H1 (cell line): Measurements from ENCODE around the gene LMAN1. TPM values are rescaled to one million over a fixed set of nuclear protein-coding genes. Genes with fewer than 3 reads are reported as not detected.

Experiments
- CTCF ChIA-PET: fragments of 300-600 bp; sonication (Branson Sonifier 250); formaldehyde crosslinking; loops from one replicate; lab custom pipeline; 2021; ENCODE audit not compliant: partially characterized antibody; lab: Charles Lee
- POLR2A ChIA-PET: fragments of 300-600 bp; sonication (Branson Sonifier 250); formaldehyde crosslinking; loops from one replicate; lab custom pipeline; 2021; ENCODE audit warnings: inconsistent platforms; ENCODE audit not compliant: partially characterized antibody; lab: Charles Lee
- DNase-seq, 2 experiments: peaks; one replicate each; pipeline versions ENCODE4 v3.0.0 to v3.0.0-alpha.2; 2010 to 2022; ENCODE audit warnings: low spot score in 2 of 2, low read depth in 1 of 2, mixed read lengths in 1 of 2
- FAIRE-seq: peaks from 2 replicates; lab custom pipeline; 2011; peaks lifted over from hg19 to GRCh38; lab: Jason Lieb, UNC
- H2AFZ ChIP-seq: 2 replicates; pipeline ENCODE4 v1.8.1; 2012; ENCODE audit warnings: low read length, inconsistent platforms
- H2AK5ac ChIP-seq: 2 replicates; pipeline ENCODE4 v1.6.1; 2013; ENCODE audit warnings: low read depth, low read length
- H2BK120ac ChIP-seq: replicated peaks from 2 replicates; pipeline ENCODE3; 2013; ENCODE audit warnings: low read depth, low read length, inconsistent platforms
- H2BK12ac ChIP-seq: 2 replicates; pipeline ENCODE4 v1.6.1; 2013; ENCODE audit warnings: low read depth, low read length
- H2BK15ac ChIP-seq: 2 replicates; pipeline ENCODE4 v1.6.1; 2013; ENCODE audit warnings: low read length
- H2BK20ac ChIP-seq: 2 replicates; pipeline ENCODE4 v1.6.1; 2013; ENCODE audit warnings: low read length
- H2BK5ac ChIP-seq: 2 replicates; pipeline ENCODE4 v1.6.1; 2013; ENCODE audit warnings: low read depth, low read length
- H3K14ac ChIP-seq: 2 replicates; pipeline ENCODE4 v1.6.1; 2013; ENCODE audit warnings: inconsistent platforms; ENCODE audit not compliant: insufficient read length
- H3K18ac ChIP-seq: 2 replicates; pipeline ENCODE4 v1.6.1; 2013; ENCODE audit warnings: low read length; ENCODE audit errors: extremely low read depth
- H3K23ac ChIP-seq: 2 replicates; pipeline ENCODE4 v1.6.1; 2013; ENCODE audit warnings: inconsistent platforms; ENCODE audit not compliant: insufficient read length
- H3K23me2 ChIP-seq: 2 replicates; pipeline ENCODE4 v1.6.1; 2013; ENCODE audit warnings: low read depth, low read length
- H3K27ac ChIP-seq: 2 replicates; pipeline ENCODE4 v1.6.1; 2011; ENCODE audit warnings: low read depth, low read length, inconsistent platforms
- H3K27me3 ChIP-seq, 4 experiments: replicated peaks in 1 of 4; 1 replicate in 1 of 4; 2 replicates in 3 of 4; pipeline versions ENCODE4 v1.6.1 to v1.8.1; 2011 to 2013; ENCODE audit warnings: low read length in 3 of 4, mild to moderate bottlenecking in 3 of 4, inconsistent platforms in 2 of 4, mixed read lengths in 2 of 4, moderate library complexity in 1 of 4; ENCODE audit not compliant: control insufficient read depth in 3 of 4, insufficient read depth in 3 of 4; ENCODE audit errors: extremely low read depth in 1 of 4
- H3K36me3 ChIP-seq, 4 experiments: 2 replicates each; pipeline versions ENCODE4 v1.6.1 to v1.8.1; 2011 to 2013; ENCODE audit warnings: mild to moderate bottlenecking in 4 of 4, low read length in 3 of 4, moderate library complexity in 2 of 4, control low read depth in 1 of 4, inconsistent platforms in 1 of 4; ENCODE audit not compliant: insufficient read depth in 4 of 4, control insufficient read depth in 2 of 4
- H3K4ac ChIP-seq: replicated peaks from 2 replicates; pipeline ENCODE3; 2013; ENCODE audit warnings: low read length, low read depth, mixed read lengths, inconsistent platforms; ENCODE audit not compliant: insufficient read length
- H3K4me1 ChIP-seq, 4 experiments: replicated peaks in 1 of 4; 1 replicate in 1 of 4; 2 replicates in 3 of 4; pipeline versions ENCODE4 v1.6.1 to v1.8.1; 2011 to 2013; ENCODE audit warnings: low read length in 3 of 4, inconsistent platforms in 2 of 4, mixed read lengths in 1 of 4; ENCODE audit not compliant: insufficient read depth in 4 of 4, control insufficient read depth in 3 of 4
- H3K4me2 ChIP-seq, 2 experiments: 2 replicates each; pipeline versions ENCODE4 v1.6.1 to v1.8.1; 2011 to 2013; ENCODE audit warnings: low read depth in 2 of 2, low read length in 2 of 2, control low read depth in 1 of 2, inconsistent platforms in 1 of 2, mild to moderate bottlenecking in 1 of 2; ENCODE audit not compliant: insufficient read depth in 1 of 2
- H3K4me3 ChIP-seq, 4 experiments: fragments of 200-600, 300-600 bp in 1 of 4; sonication (generic), shearing (Covaris generic), sonication (Bioruptor Twin) in 1 of 4; 2 replicates each; pipeline versions ENCODE4 v1.5.1 to v1.8.1; 2011 to 2016; ENCODE audit warnings: low read length in 4 of 4, low read depth in 3 of 4, control low read depth in 2 of 4, inconsistent platforms in 2 of 4, mild to moderate bottlenecking in 2 of 4, mixed read lengths in 1 of 4, moderate library complexity in 1 of 4; ENCODE audit not compliant: insufficient read depth in 2 of 4; ENCODE audit errors: extremely low read depth in 1 of 4
- H3K56ac ChIP-seq: replicated peaks from 2 replicates; pipeline ENCODE3; 2013; ENCODE audit warnings: low read depth, mild to moderate bottlenecking, mixed read lengths, low read length, inconsistent platforms; ENCODE audit not compliant: insufficient read length
- H3K79me1 ChIP-seq: 2 replicates; pipeline ENCODE4 v1.6.1; 2013; ENCODE audit warnings: low read depth, low read length, control low read depth
- H3K79me2 ChIP-seq, 2 experiments: 2 replicates each; pipeline versions ENCODE4 v1.6.1 to v1.8.1; 2012 to 2013; ENCODE audit warnings: low read length in 2 of 2, mild to moderate bottlenecking in 2 of 2, inconsistent platforms in 1 of 2; ENCODE audit not compliant: insufficient read depth in 2 of 2, control insufficient read depth in 1 of 2
- H3K9ac ChIP-seq, 4 experiments: replicated peaks in 1 of 4; 1 replicate in 1 of 4; 2 replicates in 3 of 4; pipeline versions ENCODE4 v1.6.1 to v1.8.1; 2011 to 2013; ENCODE audit warnings: low read depth in 3 of 4, low read length in 3 of 4, control low read depth in 2 of 4, mild to moderate bottlenecking in 2 of 4, moderate library complexity in 2 of 4, inconsistent platforms in 1 of 4; ENCODE audit errors: extremely low read depth in 1 of 4
- H3K9me3 ChIP-seq, 2 experiments: 2 replicates each; pipeline versions ENCODE4 v1.6.1 to v1.8.1; 2012 to 2013; ENCODE audit warnings: mild to moderate bottlenecking in 2 of 2, moderate library complexity in 2 of 2, control low read depth in 1 of 2, inconsistent platforms in 1 of 2, low read depth in 1 of 2, low read length in 1 of 2, mixed read lengths in 1 of 2; ENCODE audit not compliant: insufficient read depth in 2 of 2
- H4K20me1 ChIP-seq, 2 experiments: replicated peaks in 1 of 2; 2 replicates each; pipeline versions ENCODE3 to v1.8.1; 2011 to 2013; ENCODE audit warnings: inconsistent platforms in 2 of 2, low read length in 2 of 2, mild to moderate bottlenecking in 1 of 2; ENCODE audit not compliant: insufficient read depth in 2 of 2, control insufficient read depth in 1 of 2
- H4K5ac ChIP-seq: 2 replicates; pipeline ENCODE4 v1.6.1; 2013; ENCODE audit warnings: low read length, low read depth, mixed read lengths, inconsistent platforms; ENCODE audit not compliant: insufficient read length
- H4K8ac ChIP-seq: 2 replicates; pipeline ENCODE4 v1.8.0; 2013; ENCODE audit warnings: mild to moderate bottlenecking, moderate library complexity, low read length, inconsistent platforms; ENCODE audit not compliant: insufficient read depth; ENCODE audit errors: extremely low read depth
- H4K91ac ChIP-seq: replicated peaks from 2 replicates; pipeline ENCODE3; 2013; ENCODE audit warnings: low read length, mixed read lengths, inconsistent platforms; ENCODE audit not compliant: insufficient read length
- HDAC2 ChIP-seq, 2 experiments: fragments of 300-600 bp in 1 of 2; sonication (generic) in 1 of 2; IDR thresholded peaks; 2 replicates each; pipeline ENCODE4 v1.6.1; 2011 to 2012; ENCODE audit warnings: low read depth in 2 of 2, low read length in 2 of 2, mild to moderate bottlenecking in 2 of 2, moderate library complexity in 2 of 2, borderline replicate concordance in 1 of 2, inconsistent platforms in 1 of 2
- NRF1 ChIP-seq: IDR thresholded peaks from 2 replicates; pipeline ENCODE4 v1.6.1; 2011; ENCODE audit warnings: mild to moderate bottlenecking, low read depth, low read length, improper control_type of control experiment
- POLR2A ChIP-seq, 2 experiments: IDR thresholded peaks; 1 replicate in 1 of 2; 2 replicates in 1 of 2; pipeline ENCODE4 v1.6.1; 2011; ENCODE audit warnings: low read depth in 2 of 2, low read length in 2 of 2, mild to moderate bottlenecking in 2 of 2; ENCODE audit errors: control extremely low read depth in 1 of 2
- RAD21 ChIP-seq, 2 experiments: IDR thresholded peaks in 1 of 2; conservative IDR thresholded peaks in 1 of 2; 2 replicates each; pipeline ENCODE4 v1.6.1; 2011; ENCODE audit warnings: low read depth in 2 of 2, low read length in 2 of 2, improper control_type of control experiment in 1 of 2, inconsistent platforms in 1 of 2, mild to moderate bottlenecking in 1 of 2, moderate library complexity in 1 of 2
- RNF2 ChIP-seq: fragments of 200-900, 300-1000 bp; sonication (generic); IDR thresholded peaks from 2 replicates; pipeline ENCODE4 v1.7.1; 2016; ENCODE audit warnings: borderline replicate concordance, low read depth, mild to moderate bottlenecking, antibody characterized with exemption, low read length; ENCODE audit not compliant: poor library complexity, severe bottlenecking; ENCODE audit errors: missing control alignments
- RXRA ChIP-seq: IDR thresholded peaks from 2 replicates; pipeline ENCODE4 v1.6.1; 2011; ENCODE audit warnings: low read depth, mild to moderate bottlenecking, low read length, moderate library complexity; ENCODE audit not compliant: insufficient read depth
- SP4 ChIP-seq: IDR thresholded peaks from 2 replicates; pipeline ENCODE4 v1.6.1; 2012; ENCODE audit warnings: low read length, inconsistent platforms
- WGBS, 2 experiments: shearing (Covaris generic) in 1 of 2; methylation state at CpG; one replicate each; pipeline versions ENCODE4 v1.1.6 to v1.1.7; 2013 to 2015; ENCODE audit warnings: low lambda C conversion rate in 2 of 2, mixed read lengths in 2 of 2, inconsistent platforms in 1 of 2, low coverage in 1 of 2, missing lambda C conversion rate in 1 of 2; ENCODE audit not compliant: insufficient replicate concordance in 2 of 2, insufficient coverage in 1 of 2, insufficient read length in 1 of 2; ENCODE audit errors: extremely low coverage in 1 of 2, missing lambda C conversion rate in 1 of 2; 5-methylcytosine and 5-hydroxymethylcytosine counted together
- polyA plus RNA-seq, 7 experiments: library from polyadenylated mRNA; depleted of rRNA in 3 of 7; stranded (reverse) in 5 of 7; unstranded in 2 of 7; fragments of >200 nt in 5 of 7; fragments of 200-250 nt in 2 of 7; gene quantifications; 1 replicate in 5 of 7; 2 replicates in 1 of 7; 4 replicates in 1 of 7; pipeline versions ENCODE4 v1.2.1 to v1.2.3, GENCODE V29; 2011 to 2013; ENCODE audit warnings: missing spikeins in 2 of 7, mixed read lengths in 2 of 7
- total RNA-seq: library from RNA; stranded (reverse); fragmentation: NEBNext Ultra II Directional; extraction: Animal tissue kit (Norgen Biotek cat#: 25700); gene quantifications from 2 replicates; pipeline ENCODE4 v1.2.1, GENCODE V29; 2021
- TF ChIP-seq, protein P1 (sequence below), 3 experiments: IDR thresholded peaks; 1 replicate in 2 of 3; 2 replicates in 1 of 3; pipeline versions ENCODE4 v1.5.1 to v1.6.1; 2011; ENCODE audit warnings: low read length in 3 of 3, mild to moderate bottlenecking in 3 of 3, inconsistent platforms in 2 of 3, low read depth in 1 of 3, moderate library complexity in 1 of 3; ENCODE audit not compliant: insufficient read depth in 1 of 3; ENCODE audit errors: control extremely low read depth in 1 of 3

The LMAN1 gene
- total and polyA plus RNA-seq, 2 of the 8 experiments (the other 6 are each of a cell fraction or from before 2014, with no cell fraction given), result 20.3 to 73.6 TPM

DNA sequence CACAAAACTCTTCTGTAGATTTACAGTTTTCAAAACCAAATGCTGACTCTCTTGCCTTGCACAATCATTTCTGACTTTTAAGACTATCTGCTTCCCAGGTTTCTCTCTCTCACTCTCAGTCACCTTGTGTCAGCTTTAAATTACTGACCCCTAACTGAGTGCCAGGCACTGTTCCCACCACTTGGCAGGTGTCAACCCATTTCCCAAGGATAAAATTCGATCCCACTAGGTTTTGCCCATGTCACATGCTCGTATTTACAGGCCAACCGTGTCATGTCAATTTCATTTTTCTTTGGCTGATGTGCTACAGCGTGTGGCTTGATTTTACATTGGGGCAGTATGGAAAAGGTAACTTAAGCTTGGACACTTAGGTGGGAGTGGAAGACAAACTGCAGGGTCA is 26.1 kb upstream of the LMAN1 start:
- H2BK5ac ChIP-seq, result no peak overlapping the region
- H2AFZ ChIP-seq, result no peak overlapping the region
- no peaks in the 10 kb centered on the region for H3K36me3 ChIP-seq
- H3K79me2 ChIP-seq, result no peaks in the 10 kb centered on the region
- peaks cover 0 to 16% (median 4%) of the 10 kb centered on the region in 4 experiments; a peak in 5 of 7 replicates for H3K27me3 ChIP-seq
- DNase-seq (no peak), FAIRE-seq (no peak)
- no peak overlapping the region for H4K8ac ChIP-seq
- no peak overlapping the region for H3K56ac ChIP-seq
- ChIA-PET POLR2A (interaction anchor here (1.2 kb wide), 1 partner anchor 13 kb away, joined by 3 read pairs; no protein-coding TSS in a partner anchor), CTCF (interaction anchor here (0.9 to 8.9 kb wide), 3 partner anchors 9 to 33 kb away, joined by 3 to 64 read pairs (median 4); no protein-coding TSS in a partner anchor)
- H4K91ac ChIP-seq, result no peak overlapping the region
- no peak overlapping the region for H2BK15ac ChIP-seq
- no peak overlapping the region for H3K4me2 ChIP-seq
- H3K14ac ChIP-seq, result no peak overlapping the region
- no peak overlapping the region for H3K27ac ChIP-seq
- no peak overlapping the region for H2BK12ac ChIP-seq
- H3K18ac ChIP-seq, result no peak overlapping the region
- WGBS, 2 experiments, result 91% methylated on average over 4 of the region's 4 CpGs; no CpG with 5 or more reads in 1 of the 2 experiments
- H3K23me2 ChIP-seq, result no peaks in the 10 kb centered on the region
- H2BK120ac ChIP-seq, result no peak overlapping the region
- H3K4me3 ChIP-seq, result no peak overlapping the region
- H4K5ac ChIP-seq, result no peak overlapping the region
- no peaks in the 10 kb centered on the region for H4K20me1 ChIP-seq
- H2BK20ac ChIP-seq, result no peak overlapping the region
- H2AK5ac ChIP-seq, result no peak overlapping the region
- no peak overlapping the region for H3K9ac ChIP-seq
- H3K4ac ChIP-seq, result no peak overlapping the region
- H3K79me1 ChIP-seq, result no peaks in the 10 kb centered on the region
- peaks cover 0 to 3% (median 2%) of the 10 kb centered on the region in 4 experiments; a peak in 2 of 7 replicates for H3K4me1 ChIP-seq
- no peaks in the 10 kb centered on the region for H3K9me3 ChIP-seq
- no peak overlapping the region for H3K23ac ChIP-seq
- TF ChIP-seq NRF1, result no peak
- no peak for TF ChIP-seq POLR2A (IDR thresholded peaks at IDR 0.05; ENCODE audit: control extremely low read depth in 1 of 2, low read depth in 2 of 2, low read length in 2 of 2)
- no peak for TF ChIP-seq SP4
- no peak for TF ChIP-seq HDAC2 (IDR thresholded peaks at IDR 0.05; ENCODE audit: borderline replicate concordance in 1 of 2, low read depth in 2 of 2, low read length in 2 of 2)
- TF ChIP-seq RXRA, result no peak
- no peak for TF ChIP-seq RNF2
- no peak for TF ChIP-seq RAD21 (IDR thresholded peaks at IDR 0.05 in 1 of 2, conservative IDR thresholded peaks at IDR 0.05 in 1 of 2; ENCODE audit: low read depth in 2 of 2, low read length in 2 of 2)
- TF ChIP-seq, protein P1, sequence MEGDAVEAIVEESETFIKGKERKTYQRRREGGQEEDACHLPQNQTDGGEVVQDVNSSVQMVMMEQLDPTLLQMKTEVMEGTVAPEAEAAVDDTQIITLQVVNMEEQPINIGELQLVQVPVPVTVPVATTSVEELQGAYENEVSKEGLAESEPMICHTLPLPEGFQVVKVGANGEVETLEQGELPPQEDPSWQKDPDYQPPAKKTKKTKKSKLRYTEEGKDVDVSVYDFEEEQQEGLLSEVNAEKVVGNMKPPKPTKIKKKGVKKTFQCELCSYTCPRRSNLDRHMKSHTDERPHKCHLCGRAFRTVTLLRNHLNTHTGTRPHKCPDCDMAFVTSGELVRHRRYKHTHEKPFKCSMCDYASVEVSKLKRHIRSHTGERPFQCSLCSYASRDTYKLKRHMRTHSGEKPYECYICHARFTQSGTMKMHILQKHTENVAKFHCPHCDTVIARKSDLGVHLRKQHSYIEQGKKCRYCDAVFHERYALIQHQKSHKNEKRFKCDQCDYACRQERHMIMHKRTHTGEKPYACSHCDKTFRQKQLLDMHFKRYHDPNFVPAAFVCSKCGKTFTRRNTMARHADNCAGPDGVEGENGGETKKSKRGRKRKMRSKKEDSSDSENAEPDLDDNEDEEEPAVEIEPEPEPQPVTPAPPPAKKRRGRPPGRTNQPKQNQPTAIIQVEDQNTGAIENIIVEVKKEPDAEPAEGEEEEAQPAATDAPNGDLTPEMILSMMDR (IDR thresholded peaks at IDR 0.05; ENCODE audit: control extremely low read depth in 1 of 3, insufficient read depth in 1 of 3, low read depth in 1 of 3, low read length in 3 of 3), result no peak
